Non-pigmented ciliary epithelial cell (primary cell): ENCODE data around the gene CALU.

Experiments
- DNase-seq: peaks from one replicate; pipeline ENCODE4 v3.0.0-alpha.2; 2010; ENCODE audit warnings: low read depth

Gene CALU

GRCh38 chr7:128811631-128812430, 72.7 kb downstream of the CALU start:
- no peak for DNase-seq

- no peak for DNase-seq
Observed at GRCh38 chr7:128812514-128813168, 73.5 kb downstream of the CALU start.

- DNase-seq: no peak
Observed at GRCh38 chr7:128814499-128814898, 75.3 kb downstream of the CALU start.

GRCh38 chr7:128815289-128815942, 76.3 kb downstream of the CALU start:
- DNase-seq: no peak

GRCh38 chr7:128818694-128819093, 79.5 kb downstream of the CALU start:
- DNase-seq: no peak
